Left hindlimb (tissue), 1 donor: ENCODE measurements around the gene INAVA.
"Not testable (repeated sequence)": the region's sequence is repeated elsewhere in the genome, so short reads cannot be mapped to it uniquely, and the experiment has no call there.

Experiments used
- DNase-seq: peaks from one replicate; pipeline ENCODE4 v3.0.0-alpha.2; 2018

INAVA gene

DNA sequence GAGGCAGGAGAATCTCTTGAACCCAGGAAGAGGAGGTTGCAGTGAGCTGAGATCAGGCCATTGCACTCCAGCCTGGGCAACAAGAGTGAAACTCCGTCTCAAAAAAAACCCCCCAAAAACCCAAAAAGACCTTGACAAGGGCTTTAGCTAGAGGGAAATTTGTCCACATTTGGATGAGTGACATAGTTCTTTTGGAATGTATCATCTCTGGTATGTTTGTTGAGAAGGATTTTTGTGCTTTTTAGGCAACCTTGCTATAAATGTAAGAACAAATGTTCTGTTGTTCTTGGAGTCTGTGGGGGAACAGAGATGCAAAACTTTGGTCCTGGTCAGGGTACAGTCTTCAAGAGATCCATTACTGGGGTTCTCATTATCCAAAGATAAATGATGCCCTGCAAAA, 28.9 kb downstream of the INAVA start:
- DNase-seq = no peak

DNA sequence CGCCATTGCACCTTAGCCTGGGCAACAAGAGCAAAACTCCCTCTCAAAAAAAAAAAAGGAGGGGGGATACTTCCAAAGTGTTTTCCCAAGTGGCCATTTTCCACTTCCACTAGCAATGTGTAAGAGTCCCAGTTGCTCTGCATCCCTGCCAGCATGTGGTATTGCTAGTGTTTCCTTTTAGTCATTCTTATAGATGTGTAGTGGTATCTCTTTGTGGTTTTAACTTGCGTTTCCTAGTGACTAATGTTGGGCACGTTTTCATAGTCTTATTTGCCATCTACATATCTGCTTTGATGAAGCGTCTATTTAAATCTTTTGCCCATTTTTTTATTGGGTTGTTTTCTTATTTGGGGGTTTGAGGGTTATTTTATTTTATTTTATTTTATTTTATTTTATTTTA, 31.1 kb downstream of the INAVA start:
- DNase-seq = no peak

DNA sequence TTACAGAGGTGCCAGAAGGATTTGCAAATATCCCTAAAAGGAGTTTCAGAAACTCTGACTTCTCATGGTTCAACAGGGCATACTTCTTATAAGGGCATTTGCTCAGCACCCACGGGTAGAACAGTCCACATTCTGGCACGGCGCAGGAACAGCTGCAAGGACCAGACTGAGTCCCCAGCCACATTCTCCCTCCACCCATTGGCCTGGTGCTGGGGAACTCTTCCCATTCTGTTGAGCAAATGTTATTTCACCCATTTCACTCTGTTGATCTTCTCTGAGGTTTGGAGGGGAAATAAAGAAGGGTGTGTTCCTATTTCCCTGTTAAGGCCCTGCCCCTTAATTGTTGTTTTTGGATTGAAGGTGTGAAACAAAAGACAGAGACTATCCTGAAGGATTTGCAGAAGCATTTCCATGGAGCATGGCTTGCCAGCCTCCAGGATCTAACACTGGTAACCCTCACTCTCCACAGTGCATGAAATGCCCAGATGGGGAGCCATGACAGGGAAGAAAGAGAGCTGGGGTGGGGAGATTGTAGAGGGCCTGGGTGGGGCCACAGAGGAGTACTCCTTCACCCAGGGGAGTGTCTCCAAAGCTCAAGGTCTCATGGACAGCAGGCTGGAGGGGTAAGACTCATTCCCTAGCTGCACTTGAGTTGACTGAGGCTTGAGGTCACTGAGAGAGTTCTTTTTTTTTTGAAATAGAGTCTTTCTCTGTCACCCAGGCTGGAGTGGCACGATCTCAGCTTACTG, 35.0 kb downstream of the INAVA start:
- no peak for DNase-seq

DNA sequence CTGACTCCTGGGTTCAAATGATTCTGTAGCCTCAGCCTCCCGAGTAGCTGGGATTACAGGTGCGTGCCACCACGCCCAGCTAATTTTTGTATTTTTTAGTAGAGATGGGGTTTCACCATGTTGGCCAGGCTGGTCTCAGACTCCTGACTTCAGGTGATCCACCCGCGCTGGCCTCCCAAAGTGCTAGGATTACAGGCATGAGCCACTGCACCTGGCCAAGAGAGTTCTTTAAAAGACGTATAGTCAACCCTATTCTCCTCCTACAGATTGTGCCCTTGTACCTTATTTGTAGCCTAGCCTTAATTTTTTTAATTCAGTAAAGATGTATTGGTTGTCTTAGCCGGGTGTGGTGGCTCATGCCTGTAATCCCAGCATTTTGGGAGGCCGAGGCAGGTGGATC, 35.6 kb downstream of the INAVA start:
- not testable (repeated sequence) for DNase-seq

DNA sequence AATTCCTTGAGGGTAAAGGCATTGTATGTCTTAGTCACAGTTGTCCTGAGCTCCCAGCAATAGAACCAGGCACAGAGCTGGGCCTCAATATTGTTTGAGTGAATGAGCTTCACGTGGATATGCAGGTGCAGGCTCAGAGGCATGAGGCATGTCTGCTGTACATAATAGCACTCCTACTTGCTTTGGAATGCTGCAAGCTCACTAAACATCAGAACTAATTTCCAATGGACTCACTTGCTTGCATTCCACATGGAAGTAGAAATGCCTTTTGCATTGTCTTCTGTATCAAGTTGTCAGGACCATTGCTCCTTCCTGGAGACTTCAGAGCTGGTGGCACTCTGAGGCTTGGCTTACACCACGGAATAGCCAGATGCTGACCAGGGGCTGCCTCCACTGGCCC, 37.1 kb downstream of the INAVA start:
- DNase-seq = no peak

DNA sequence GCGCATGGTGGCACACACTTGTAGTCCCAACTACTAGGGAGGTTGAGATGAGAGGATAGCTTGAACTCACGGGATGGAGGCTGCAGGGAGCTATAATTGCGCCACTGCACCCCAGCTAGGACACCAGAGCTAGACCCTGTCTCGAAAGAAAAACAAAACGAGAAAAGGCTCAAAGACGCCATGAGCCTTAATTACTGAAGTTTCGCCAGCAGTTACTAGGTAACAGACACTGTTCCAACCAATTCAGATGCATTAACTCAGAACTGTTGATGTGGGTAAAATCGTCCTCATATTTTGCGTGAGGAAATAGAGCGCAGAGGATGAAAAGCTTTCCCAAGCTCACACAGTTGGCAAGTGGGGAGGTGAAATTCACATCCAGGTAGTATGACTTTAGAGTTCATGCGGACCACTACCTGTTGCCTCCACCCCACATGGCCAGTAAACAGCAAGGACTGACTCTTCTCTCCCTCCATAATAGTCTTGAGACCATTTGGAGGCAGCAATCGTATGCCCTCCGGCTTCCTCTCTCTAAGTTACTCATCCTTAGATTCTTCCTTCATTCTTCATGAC, 40.1 kb downstream of the INAVA start:
- DNase-seq = no peak

DNA sequence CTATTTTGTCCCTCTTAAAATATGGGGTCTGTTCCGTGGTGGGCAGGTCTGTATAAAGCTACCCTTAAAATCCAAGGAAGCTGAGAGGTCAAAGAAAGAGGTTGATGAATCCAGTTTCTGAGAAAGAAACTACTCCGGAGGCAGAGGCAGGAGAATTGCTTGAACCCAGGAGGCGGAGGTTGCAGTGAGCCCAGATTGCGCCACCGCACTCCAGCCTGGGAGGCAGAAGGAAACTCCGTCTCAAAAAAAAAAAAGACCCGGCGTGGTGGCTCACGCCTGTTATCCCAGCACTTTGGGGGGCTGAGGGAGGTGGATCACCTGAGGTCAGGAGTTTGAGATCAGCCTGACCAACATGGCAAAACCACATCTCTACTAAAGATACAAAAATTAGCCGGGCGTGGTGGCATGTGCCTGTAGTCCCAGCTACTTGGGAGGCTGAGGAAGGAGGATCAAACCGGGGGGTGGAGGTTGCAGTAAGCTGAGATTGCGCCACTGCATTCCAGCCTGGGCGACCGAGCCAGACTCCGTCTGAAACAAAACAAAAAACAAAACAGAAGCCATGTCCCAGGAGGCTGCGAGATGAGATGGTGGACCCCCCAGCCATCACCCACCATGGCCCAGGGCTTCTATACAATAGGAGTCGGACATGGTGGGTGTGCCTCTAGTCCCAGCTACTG, 40.7 kb downstream of the INAVA start:
- not testable (repeated sequence) for DNase-seq

DNA sequence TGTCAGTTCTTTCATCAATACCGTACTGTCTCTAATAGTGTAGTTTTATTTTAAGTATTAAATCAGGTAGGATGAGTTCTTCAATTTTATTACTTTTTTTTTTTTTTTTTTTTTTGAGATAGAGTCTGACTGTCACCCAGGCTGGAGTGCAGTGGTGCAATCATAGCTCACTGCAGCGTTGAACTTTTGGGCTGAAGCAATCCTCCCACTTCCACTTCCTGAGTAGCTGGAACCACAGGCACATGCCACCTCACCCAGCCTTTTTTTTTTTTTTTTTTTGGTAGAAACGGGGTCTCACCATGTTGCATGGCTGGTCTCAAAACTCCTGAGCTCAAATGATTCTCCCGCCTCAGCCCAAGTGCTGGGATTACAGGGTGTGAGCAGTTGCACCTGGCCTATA, 44.3 kb downstream of the INAVA start:
- DNase-seq = no peak

DNA sequence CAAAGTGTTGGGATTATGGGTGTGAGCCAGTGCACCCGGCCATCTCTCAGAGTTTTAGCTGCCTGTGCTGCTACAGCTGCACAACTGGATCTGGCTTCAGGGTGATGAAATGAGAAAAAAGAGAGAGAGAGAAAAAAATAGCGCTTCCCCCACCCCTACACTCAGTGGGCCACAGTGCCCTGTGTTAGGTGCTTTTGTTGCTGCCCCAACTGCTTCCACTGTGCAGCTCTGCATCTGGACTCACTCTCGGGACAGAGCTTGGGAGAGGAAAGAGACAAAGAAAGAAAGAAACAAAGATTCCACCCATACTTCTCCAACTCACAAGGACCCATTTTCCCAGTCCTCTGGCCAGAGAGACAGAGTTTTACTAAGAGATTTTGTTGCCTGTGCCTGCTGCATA, 50.4 kb downstream of the INAVA start:
- no peak for DNase-seq

DNA sequence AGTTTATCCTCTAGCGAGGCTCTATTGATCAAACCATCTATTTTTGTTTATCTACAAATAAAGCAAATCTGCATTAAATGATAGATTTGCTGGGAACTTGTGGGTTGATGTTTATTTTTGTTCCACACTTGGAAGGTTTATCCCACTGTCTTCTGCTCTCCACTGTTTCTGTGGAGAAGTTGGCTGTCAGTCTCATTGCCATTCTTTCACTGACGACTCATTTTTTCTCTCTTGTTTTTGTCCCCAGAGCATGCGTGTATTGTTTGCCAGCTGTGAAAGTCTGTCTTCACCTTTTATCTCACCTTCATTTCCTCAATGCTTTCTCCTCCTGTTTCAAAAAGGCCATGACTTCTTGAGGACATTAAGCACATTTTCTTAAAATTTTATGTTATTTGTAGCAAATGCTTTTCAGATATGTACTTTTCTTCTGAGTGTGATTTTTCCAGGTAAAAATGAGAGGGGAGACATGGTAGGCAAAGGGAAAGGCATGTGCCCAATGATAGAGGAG, 52.4 kb downstream of the INAVA start:
- DNase-seq = no peak

DNA sequence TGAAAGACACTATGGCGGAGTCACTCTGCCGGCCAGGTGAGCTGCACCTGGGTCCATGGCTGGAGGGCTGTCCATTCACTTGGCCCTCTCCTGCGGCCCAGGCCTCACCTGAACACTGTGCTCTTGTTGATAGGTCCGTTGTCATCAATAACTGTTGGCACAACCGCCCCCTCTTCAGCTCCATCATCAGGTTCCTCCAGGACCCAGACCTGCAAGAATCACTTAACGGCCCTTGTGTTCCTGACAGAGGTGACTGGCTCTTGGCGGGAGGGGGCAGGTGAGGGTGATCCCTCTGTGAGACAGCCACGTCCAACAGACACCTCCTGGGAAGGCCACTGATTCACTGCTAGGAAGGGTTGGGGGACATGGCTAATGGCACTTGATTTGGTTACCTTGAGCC, 54.9 kb downstream of the INAVA start:
- no peak for DNase-seq

DNA sequence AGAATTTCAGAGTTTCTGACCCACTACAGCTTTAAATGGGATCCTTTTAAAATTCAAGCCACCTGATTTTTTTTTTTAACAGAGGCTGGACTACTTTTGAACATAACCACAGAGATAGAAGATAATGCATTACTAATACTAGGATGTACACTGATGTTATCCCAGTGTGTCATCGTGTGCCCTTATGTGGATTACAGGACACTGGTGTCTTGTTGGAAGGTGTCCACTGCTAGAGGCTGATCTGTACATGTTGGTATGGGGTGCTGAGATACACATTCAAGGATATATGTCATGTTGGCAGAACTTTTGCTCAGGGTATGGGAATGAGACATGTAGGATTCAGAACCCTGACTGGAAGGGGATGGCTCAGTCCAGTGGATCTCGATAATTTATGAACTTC, 56.3 kb downstream of the INAVA start:
- DNase-seq = no peak

DNA sequence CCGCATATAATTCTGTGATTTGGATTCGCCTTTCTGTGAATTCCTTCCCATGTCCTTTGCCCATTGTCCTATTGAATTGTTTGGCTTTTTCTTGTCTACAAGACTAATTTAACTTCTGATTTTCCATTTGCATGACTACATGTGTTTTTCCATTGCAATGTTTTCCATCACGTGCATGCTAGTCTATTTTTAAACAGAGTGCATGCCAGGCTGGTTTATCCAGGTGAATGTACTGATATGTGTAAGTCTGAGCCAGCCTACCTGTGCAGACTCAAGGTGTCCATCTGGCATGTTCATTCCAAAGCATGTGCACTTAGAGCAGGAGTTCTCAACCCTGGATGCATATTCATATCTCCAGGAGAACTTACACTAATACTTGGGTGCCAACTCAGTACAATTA, 59.7 kb downstream of the INAVA start:
- DNase-seq = no peak

DNA sequence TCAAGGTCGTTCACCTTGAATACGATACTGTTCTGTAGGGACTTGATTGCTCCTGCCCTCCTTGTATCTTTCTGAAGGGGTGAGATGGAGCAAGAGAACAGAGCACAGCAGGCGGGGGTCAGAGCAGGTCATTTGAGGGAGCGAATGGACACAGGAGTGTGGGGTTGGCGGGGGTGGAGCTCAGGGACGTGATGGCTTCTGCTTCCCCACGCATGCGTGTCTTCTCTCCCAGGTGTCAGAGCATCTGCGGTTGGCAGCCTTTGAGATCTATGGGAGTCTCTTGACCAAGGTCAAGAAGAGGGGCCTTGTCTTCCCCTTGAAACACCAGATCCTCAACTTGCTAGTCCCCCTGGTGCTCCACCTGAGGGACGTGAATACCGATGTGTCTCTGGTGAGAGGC, 63.9 kb downstream of the INAVA start:
- DNase-seq = no peak

DNA sequence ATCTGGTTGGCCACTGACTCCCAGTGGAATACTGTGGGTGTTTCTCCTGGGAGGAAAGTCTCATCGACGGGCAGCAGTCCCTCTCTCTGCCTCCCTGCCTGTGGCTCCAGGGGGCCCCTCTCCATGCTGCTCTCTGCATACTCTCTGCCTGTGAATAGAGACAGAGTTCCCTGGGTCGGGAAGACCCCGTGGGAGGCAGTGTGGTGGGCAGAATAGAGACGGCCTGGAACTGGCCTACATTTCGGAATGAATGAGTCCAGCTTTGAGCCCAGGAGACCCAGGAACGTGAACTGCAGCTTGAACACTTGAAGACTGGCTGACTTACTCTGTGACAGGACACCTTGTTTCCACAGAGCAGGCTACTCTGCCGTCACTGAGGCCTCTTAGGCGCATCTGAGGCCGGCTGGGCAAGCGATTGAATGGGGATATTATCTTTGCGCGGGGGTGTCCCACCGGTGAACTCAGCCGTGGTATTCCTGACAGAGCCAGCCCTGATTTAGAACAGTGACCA, 64.8 kb downstream of the INAVA start:
- peak; percentile 67 for DNase-seq

DNA sequence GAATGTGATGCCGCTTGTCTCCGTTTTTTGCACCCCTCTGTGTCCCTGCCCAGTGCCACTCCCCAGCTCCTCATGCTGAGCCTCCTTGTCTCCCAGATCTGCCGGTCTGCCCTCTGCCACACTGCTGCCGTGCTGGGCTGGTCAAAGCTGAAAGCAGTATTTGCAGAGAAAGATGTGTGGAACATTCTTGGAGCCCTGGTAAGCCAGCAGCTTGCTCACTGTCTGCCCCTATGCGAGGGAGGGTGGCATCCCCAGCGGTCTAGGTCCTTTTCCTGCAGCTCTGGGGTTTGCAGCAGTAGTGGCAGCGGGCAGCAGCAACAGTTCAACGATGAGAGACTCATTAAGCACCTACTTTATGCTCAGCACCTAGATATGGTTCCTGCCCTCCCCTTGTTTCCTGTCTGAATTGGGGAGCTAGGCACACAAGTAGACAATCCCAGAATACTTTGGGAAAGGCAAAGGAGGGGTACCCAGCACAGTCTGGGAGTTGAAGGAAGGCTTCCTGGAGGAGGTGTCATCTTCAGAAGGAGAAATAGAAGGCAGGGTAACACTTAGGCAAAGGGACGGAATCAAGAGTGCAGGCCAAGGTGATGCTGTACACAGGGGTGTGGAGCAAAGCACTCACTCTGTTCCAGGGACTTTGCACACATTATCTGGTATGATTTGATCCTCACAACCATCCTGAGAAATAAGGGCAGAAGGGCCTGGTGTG, 65.7 kb downstream of the INAVA start:
- DNase-seq = no peak

DNA sequence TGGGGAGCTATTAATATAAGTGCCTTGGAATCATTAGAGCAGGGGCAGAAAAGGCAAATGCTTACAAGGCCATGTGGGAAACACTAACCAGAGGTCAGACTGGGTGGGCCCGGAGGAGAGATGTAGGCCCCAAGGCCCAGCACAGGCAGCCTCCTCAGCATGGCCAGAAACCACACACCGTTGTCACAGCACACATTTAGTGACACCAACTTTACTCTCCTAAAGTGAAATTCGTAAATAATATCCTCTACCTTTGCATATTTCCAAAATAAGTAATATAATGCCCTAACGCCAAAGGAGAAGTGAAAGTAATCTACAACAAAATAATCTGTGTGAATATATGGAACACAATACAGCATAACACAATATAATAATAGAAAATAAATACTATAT, 66.2 kb downstream of the INAVA start:
- no peak for DNase-seq

DNA sequence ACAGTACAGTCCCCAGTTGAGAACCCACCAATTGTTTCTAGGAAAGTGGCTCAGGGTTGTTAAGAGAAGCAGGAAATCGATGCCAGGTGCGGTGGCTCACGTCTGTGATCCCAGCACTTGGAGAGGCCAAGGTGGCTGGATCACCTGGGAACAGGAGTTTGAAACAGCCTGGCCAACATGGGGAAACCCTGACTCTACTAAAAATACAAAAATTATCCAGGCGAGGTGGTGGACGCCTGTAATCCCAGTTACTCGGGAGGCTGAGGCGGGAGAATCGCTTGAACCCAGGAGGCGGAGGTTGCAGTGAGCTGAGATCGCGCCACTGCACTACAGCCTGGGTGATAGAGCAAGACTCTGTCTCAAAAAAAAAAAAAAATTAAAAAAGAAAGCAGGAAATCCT, 67.5 kb downstream of the INAVA start:
- not testable (repeated sequence) for DNase-seq

DNA sequence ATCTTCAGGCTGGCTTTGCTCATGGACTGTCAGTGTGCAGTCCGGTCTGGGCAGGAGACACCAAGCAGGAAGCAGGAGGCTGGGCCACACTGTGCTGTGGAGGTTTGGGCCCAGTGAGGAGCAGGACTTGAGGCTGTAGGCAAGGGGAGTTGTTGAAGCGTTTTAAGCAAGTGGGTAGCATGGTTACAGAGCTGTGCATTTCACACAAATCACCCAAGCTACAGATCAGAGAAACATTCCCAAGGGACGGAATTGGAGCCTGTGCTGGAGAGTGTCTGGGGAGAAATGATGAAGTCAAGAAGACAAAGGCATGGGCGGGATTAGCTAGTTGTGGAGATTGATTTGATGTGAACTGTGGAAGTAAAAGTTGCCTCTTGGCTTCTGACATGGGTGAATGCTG, 67.9 kb downstream of the INAVA start:
- DNase-seq = no peak

DNA sequence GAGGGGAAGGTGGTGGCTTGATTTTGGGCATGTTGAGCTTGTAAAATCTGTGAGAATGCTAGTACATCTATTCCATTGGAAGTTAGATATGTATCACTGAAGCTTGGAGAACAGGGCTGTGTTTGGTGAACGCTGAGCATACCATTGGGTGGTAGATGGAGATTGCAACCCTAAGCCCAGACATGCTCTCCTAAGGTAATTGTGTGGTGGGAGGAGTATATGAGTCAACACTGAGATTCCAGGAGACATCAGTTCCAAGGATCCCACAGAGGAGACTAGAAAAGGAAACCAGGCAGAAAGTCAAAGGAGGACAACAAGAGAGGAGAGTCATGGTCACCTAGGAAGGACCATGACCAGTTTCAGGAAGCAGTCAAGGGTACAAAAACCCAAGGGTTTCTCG, 68.4 kb downstream of the INAVA start:
- DNase-seq = no peak

DNA sequence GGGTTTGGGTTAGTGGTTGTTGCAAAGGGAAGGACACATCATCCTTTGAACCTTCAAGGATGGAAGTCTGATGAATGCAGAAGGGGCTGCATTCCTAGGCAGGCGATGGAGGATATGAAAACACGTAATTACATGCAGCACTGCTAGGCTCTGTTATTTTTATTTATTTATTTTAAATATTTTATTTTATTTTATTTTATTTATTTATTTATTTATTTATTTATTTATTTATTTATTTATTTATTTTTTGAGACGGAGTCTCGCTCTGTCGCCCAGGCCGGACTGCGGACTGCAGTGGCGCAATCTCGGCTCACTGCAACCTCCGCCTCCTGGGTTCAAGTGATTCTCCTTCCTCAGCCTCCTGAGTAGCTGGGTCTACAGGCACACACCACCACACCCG, 69.2 kb downstream of the INAVA start:
- not testable (repeated sequence) for DNase-seq
